Lower leg skin (tissue), 3 donors: ENCODE results near the gene LIX1.
"Not testable (repeated sequence)": the region's sequence is repeated elsewhere in the genome, so short reads cannot be mapped to it uniquely, and the experiment has no call there.

Experiments used
- POLR2A ChIP-seq, 2 donors: fragments of 450-650 bp; IDR thresholded peaks; one replicate each; pipeline ENCODE4 v1.6.1; 2016 to 2017; ENCODE audit warnings: antibody characterized with exemption in 2 of 2, mild to moderate bottlenecking in 1 of 2, moderate library complexity in 1 of 2
- TF ChIP-seq, protein P1 (sequence below), 3 donors: fragments of 450-650 bp; IDR thresholded peaks; one replicate each; pipeline ENCODE4 v1.5.1; 2016; ENCODE audit warnings: antibody characterized with exemption in 3 of 3, mild to moderate bottlenecking in 3 of 3, moderate library complexity in 2 of 3

GRCh38 chr5:97189523-97189922, 47.1 kb upstream of the LIX1 start:
- TF ChIP-seq, protein P1, sequence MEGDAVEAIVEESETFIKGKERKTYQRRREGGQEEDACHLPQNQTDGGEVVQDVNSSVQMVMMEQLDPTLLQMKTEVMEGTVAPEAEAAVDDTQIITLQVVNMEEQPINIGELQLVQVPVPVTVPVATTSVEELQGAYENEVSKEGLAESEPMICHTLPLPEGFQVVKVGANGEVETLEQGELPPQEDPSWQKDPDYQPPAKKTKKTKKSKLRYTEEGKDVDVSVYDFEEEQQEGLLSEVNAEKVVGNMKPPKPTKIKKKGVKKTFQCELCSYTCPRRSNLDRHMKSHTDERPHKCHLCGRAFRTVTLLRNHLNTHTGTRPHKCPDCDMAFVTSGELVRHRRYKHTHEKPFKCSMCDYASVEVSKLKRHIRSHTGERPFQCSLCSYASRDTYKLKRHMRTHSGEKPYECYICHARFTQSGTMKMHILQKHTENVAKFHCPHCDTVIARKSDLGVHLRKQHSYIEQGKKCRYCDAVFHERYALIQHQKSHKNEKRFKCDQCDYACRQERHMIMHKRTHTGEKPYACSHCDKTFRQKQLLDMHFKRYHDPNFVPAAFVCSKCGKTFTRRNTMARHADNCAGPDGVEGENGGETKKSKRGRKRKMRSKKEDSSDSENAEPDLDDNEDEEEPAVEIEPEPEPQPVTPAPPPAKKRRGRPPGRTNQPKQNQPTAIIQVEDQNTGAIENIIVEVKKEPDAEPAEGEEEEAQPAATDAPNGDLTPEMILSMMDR (IDR thresholded peaks at IDR 0.05) = not testable (repeated sequence)
- TF ChIP-seq POLR2A (IDR thresholded peaks at IDR 0.05) = not testable (repeated sequence)
